HepG2 (cell line): ENCODE measurements around the gene KRTAP5-8.

ENCODE experiments used
- EZH2 ChIP-seq: conservative IDR thresholded peaks from 2 replicates; pipeline ENCODE4 v1.6.1; 2012; ENCODE audit warnings: mild to moderate bottlenecking, low read depth, low read length, moderate library complexity
- JUND ChIP-seq: sonication (generic); formaldehyde crosslinking; IDR thresholded peaks from 2 replicates; pipeline ENCODE4 v1.8.0; 2022; ENCODE audit warnings: mild to moderate bottlenecking, missing genetic modification reagents
- RXRA ChIP-seq: sonication (generic); formaldehyde crosslinking; IDR thresholded peaks from 2 replicates; pipeline ENCODE4 v1.5.1; 2020; ENCODE audit warnings: missing genetic modification reagents
- SMAD1 ChIP-seq: sonication (generic); formaldehyde crosslinking; IDR thresholded peaks from 2 replicates; pipeline ENCODE4 v1.4.0; 2020; ENCODE audit warnings: missing genetic modification reagents, low read depth, mild to moderate bottlenecking, borderline replicate concordance
- ZNF775 ChIP-seq: sonication (generic); formaldehyde crosslinking; IDR thresholded peaks from 2 replicates; pipeline ENCODE4 v1.4.0; 2020; ENCODE audit warnings: missing genetic modification reagents, mild to moderate bottlenecking, moderate library complexity, borderline replicate concordance
- TF ChIP-seq, protein P1 (sequence below): sonication (generic); formaldehyde crosslinking; IDR thresholded peaks from 2 replicates; pipeline ENCODE4 v1.5.0; 2020; ENCODE audit warnings: mild to moderate bottlenecking, missing genetic modification reagents, moderate library complexity
- TF ChIP-seq, protein P2 (sequence below): sonication (generic); formaldehyde crosslinking; IDR thresholded peaks from 2 replicates; pipeline ENCODE4 v1.4.0; 2020; ENCODE audit warnings: mild to moderate bottlenecking, missing genetic modification reagents

DNA sequence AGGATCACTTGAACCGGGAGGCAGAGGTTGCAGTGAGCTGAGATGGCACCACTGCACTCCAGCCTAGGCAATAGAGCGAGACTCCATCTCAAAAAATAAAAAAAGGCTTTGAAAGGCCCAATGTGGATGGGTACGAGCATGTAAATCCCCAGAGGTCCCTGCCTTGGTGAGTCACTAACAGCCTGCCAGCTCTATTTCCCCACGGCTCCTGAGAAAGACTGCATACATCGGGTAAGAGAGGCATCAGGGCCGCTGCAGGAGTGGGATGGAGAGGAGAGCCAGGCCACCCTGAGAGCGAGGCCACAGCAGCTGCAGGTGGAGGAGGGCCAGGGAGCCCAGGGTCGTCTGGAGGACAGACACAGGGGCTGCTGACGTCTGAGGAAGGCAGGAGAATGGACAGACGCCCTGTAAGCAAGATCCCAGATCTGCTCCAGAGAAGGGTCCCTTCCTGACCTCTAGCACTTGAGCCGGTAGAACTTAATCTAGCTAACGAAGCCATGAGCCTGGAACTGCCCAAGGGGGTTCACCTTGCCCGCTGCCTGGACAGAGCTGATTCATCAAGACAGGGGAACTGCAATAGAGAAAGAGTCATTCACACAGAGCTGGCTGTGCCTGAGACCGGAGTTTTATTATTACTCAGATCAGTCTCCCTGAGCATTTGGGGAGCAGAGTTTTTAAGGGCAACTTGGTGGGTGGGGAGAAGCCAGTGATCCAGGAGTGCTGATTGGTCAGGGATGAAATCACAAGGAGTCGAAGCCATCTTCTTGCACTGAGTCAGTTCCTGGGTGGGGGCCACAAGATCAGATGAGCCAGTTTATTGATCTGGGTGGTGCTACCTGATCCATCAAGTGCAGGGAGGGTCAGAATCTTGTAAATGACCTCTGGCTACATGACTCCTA lies 5.3 kb downstream of the KRTAP5-8 start:
- TF ChIP-seq EZH2: no peak
- TF ChIP-seq, protein P1, sequence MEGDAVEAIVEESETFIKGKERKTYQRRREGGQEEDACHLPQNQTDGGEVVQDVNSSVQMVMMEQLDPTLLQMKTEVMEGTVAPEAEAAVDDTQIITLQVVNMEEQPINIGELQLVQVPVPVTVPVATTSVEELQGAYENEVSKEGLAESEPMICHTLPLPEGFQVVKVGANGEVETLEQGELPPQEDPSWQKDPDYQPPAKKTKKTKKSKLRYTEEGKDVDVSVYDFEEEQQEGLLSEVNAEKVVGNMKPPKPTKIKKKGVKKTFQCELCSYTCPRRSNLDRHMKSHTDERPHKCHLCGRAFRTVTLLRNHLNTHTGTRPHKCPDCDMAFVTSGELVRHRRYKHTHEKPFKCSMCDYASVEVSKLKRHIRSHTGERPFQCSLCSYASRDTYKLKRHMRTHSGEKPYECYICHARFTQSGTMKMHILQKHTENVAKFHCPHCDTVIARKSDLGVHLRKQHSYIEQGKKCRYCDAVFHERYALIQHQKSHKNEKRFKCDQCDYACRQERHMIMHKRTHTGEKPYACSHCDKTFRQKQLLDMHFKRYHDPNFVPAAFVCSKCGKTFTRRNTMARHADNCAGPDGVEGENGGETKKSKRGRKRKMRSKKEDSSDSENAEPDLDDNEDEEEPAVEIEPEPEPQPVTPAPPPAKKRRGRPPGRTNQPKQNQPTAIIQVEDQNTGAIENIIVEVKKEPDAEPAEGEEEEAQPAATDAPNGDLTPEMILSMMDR: no peak
- no peak for TF ChIP-seq RXRA (CRISPR knock-in tag)
- no peak for TF ChIP-seq SMAD1
- TF ChIP-seq, protein P2, sequence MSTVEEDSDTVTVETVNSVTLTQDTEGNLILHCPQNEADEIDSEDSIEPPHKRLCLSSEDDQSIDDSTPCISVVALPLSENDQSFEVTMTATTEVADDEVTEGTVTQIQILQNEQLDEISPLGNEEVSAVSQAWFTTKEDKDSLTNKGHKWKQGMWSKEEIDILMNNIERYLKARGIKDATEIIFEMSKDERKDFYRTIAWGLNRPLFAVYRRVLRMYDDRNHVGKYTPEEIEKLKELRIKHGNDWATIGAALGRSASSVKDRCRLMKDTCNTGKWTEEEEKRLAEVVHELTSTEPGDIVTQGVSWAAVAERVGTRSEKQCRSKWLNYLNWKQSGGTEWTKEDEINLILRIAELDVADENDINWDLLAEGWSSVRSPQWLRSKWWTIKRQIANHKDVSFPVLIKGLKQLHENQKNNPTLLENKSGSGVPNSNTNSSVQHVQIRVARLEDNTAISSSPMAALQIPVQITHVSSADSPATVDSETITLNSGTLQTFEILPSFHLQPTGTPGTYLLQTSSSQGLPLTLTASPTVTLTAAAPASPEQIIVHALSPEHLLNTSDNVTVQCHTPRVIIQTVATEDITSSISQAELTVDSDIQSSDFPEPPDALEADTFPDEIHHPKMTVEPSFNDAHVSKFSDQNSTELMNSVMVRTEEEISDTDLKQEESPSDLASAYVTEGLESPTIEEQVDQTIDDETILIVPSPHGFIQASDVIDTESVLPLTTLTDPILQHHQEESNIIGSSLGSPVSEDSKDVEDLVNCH (CRISPR knock-in tag): no peak
- TF ChIP-seq JUND (CRISPR knock-in tag): no peak
- TF ChIP-seq ZNF775: no peak
